A549 treated with Hydrocortisone at 1 μM for 4 hours (cell line): ENCODE data around the gene HELZ2. TPM values are rescaled to one million over a fixed set of nuclear protein-coding genes. Genes with fewer than 3 reads are reported as not detected.

Source experiments
- total RNA-seq: library from RNA; stranded (reverse); fragments of 200-300 nt; extraction: Qiagen RNA extraction; gene quantifications from 5 replicates; pipeline ENCODE4 v1.2.3, GENCODE V29; 2022

Gene HELZ2
- 24.2 to 33.4 TPM (median 27.2 TPM) in 5 replicates for total RNA-seq

GRCh38 chr20:63574156-63574828 lies at the start of gene HELZ2:
Gene HELZ2 (minus strand): TSS chr20:63574239. CDS start chr20:63572385, 1,854 bp downstream.

GRCh38 chr20:63553933-63554290 lies 20.1 kb downstream of the HELZ2 start, which contains the start of gene FNDC11:
Gene FNDC11 (plus strand): TSS chr20:63554159. CDS start chr20:63555664, 1,505 bp downstream.

GRCh38 chr20:63547725-63548480 lies 26.1 kb downstream of the HELZ2 start, which contains the start of gene SRMS:
Gene SRMS (minus strand): TSS chr20:63547749. CDS start chr20:63547463, 286 bp downstream.

GRCh38 chr20:63536997-63537524 lies 37.0 kb downstream of the HELZ2 start, which contains the start of gene PTK6:
Gene PTK6 (minus strand): TSS chr20:63537376. CDS start chr20:63537314, 62 bp downstream.

Other genes starting within 250 kb of the HELZ2 start
- gene CHRNA4, start 212.9 kb downstream of the HELZ2 start, total RNA-seq: 0.10 to 0.35 TPM (median 0.24 TPM) in 5 replicates
- gene KCNQ2, start 101.6 kb downstream of the HELZ2 start, total RNA-seq: 0.16 to 0.62 TPM (median 0.46 TPM) in 5 replicates
- 142 to 176 TPM (median 148 TPM) in 5 replicates for gene EEF1A2, start 75.2 kb downstream of the HELZ2 start, total RNA-seq
- gene PPDPF, start 53.5 kb downstream of the HELZ2 start, total RNA-seq: 234 to 352 TPM (median 331 TPM) in 5 replicates
- gene PTK6, start 36.9 kb downstream of the HELZ2 start, total RNA-seq: 2.7 to 3.6 TPM (median 2.9 TPM) in 5 replicates
- 0.11 to 0.15 TPM (median 0.13 TPM) in 5 replicates for gene SRMS, start 26.5 kb downstream of the HELZ2 start, total RNA-seq
- 0.16 to 0.41 TPM (median 0.20 TPM) in 5 replicates for gene FNDC11, start 20.1 kb downstream of the HELZ2 start, total RNA-seq
- 9.7 to 10.6 TPM (median 10.2 TPM) in 5 replicates for gene GMEB2, start 52.9 kb upstream of the HELZ2 start, total RNA-seq
- gene STMN3, start 79.2 kb upstream of the HELZ2 start, total RNA-seq: 8.6 to 11.3 TPM (median 9.5 TPM) in 5 replicates
- 4.7 to 7.2 TPM (median 6.8 TPM) in 5 replicates for gene RTEL1, start 84.1 kb upstream of the HELZ2 start, total RNA-seq
- gene TNFRSF6B, start 122.4 kb upstream of the HELZ2 start, total RNA-seq: 0.28 to 0.97 TPM (median 0.77 TPM) in 5 replicates
- gene ARFRP1, start 133.7 kb upstream of the HELZ2 start, total RNA-seq: 33.9 to 39.1 TPM (median 38.0 TPM) in 5 replicates
- gene ZGPAT, start 133.8 kb upstream of the HELZ2 start, total RNA-seq: 25.1 to 27.5 TPM (median 27.0 TPM) in 5 replicates
- gene LIME1, start 162.4 kb upstream of the HELZ2 start, total RNA-seq: 5.0 to 9.8 TPM (median 8.9 TPM) in 5 replicates
- gene SLC2A4RG, start 165.5 kb upstream of the HELZ2 start, total RNA-seq: 59.0 to 100 TPM (median 93.0 TPM) in 5 replicates